Measurements from ENCODE around the gene RSPO4.
A peak's percentile ranks its signal among the peaks of the same experiment; 100 is the strongest.
"Not testable (repeated sequence)": the region's sequence is repeated elsewhere in the genome, so short reads cannot be mapped to it uniquely, and the experiment has no call there.

The RSPO4 gene

DNA sequence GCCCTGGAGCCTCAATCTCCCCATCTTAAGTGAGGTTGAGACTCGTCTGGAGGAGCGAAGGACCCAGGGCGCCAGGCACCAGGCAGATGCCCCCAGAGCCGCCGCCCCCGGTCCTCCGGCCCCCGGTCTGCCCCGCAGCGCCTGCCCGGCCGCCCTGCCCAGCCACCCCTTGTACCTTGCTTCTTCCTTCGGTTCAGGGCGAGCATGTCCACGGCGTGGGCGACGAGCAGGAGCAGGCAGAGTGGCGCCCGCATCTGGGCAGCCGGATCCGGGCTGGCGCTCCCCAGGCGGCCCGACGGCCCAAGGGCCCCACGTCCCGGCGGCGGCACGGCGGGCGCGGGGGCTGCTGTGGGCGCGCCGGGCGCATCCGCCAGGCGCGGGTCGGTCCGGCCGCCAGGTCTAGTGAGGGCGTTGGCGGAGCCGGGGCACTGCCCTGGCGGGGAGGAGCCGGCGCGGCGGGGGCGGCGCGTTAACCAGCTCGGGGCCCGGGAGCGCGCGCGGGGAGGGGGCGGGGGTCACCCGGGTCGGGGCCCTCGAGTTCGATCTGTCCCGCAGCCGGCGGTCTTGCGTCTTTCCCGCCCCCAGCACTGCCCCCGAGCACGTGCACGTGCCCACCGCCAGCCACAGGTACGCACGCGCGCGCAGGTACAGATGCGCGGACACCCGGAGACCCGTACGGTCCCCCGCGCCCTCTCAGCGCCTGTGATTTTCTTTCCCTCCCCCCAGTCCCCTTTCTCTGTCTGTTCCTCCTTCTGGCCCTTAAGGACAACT lies at the start of gene RSPO4:
Gene RSPO4 (minus strand): TSS at position 401 of the 771 bp plus-strand sequence. CDS start 147 bp downstream, at position 254.
- Histone ChIP-seq H3K4me3 (peak within 1 kb of the TSS; percentile 7 to 45 (median 16)), H3K27ac (peak within 1 kb of the TSS in 3 of 21 experiments; percentile 10 to 77 (median 65))

- Histone ChIP-seq H3K27ac (no peak overlapping the region), H3K4me3 (no peak overlapping the region)
Observed at GRCh38 chr20:1050440-1050839, 48.3 kb upstream of the RSPO4 start.

GRCh38 chr20:1045860-1046418 lies 43.8 kb upstream of the RSPO4 start:
- H3K4me3 ChIP-seq = no peak overlapping the region
- no peak overlapping the region for H3K27ac ChIP-seq

DNA sequence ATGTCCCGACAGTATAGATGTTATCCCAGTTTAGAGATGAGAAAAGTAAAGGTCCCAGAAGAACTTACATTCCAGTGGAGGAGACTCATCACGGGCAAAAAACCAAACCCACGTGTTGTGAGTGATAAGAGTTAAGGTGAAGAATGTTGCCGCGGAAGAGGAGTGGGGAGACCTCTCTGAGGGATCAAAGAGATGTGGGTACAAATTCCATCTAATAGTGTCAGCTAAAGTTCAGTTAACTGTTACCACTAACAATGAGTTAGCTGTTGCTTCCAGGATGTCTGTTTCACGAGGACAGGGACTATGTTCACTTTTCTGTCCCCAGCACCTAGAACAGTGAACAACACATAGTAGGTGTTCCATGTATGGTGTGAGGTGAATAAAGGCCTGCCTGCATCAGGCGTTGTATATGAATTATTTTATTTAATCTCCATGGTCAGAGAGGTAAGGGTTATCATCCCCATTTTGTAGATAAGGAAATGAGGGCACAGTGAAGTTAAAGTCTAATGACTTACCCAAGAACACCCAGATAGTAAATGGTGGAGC lies 39.8 kb upstream of the RSPO4 start:
- Histone ChIP-seq H3K27ac (no peak overlapping the region), H3K4me3 (no peak overlapping the region)

DNA sequence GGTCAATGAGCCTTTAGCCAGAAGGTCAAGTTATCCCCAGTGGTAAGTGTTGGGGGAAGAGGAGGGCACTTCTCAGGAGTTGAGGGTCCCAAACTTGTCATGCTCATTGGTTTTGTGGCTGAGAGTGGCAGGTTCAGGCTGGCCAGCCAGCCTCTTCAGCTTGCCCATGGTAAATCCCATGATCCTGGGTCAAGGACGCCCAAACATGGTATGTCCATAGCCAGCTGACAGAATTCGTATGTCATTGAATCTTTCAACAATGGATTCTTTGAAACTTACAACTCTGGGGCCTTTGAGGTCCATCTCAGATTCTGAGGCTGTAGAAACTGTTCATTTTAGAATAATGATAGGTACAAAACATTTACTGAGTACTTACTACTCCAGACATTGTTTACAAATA lies 36.1 kb upstream of the RSPO4 start:
- Histone ChIP-seq H3K27ac (no peak overlapping the region), H3K4me3 (no peak overlapping the region)

- H3K27ac ChIP-seq = no peak overlapping the region
- no peak overlapping the region for H3K4me3 ChIP-seq
Observed at GRCh38 chr20:1037039-1037438, 34.9 kb upstream of the RSPO4 start.

- Histone ChIP-seq H3K4me3 (no peak overlapping the region), H3K27ac (no peak overlapping the region)
Observed at GRCh38 chr20:1035466-1035865, 33.4 kb upstream of the RSPO4 start.

GRCh38 chr20:1034415-1034789 lies 32.3 kb upstream of the RSPO4 start:
- no peak overlapping the region for H3K27ac ChIP-seq
- H3K4me3 ChIP-seq = no peak overlapping the region

DNA sequence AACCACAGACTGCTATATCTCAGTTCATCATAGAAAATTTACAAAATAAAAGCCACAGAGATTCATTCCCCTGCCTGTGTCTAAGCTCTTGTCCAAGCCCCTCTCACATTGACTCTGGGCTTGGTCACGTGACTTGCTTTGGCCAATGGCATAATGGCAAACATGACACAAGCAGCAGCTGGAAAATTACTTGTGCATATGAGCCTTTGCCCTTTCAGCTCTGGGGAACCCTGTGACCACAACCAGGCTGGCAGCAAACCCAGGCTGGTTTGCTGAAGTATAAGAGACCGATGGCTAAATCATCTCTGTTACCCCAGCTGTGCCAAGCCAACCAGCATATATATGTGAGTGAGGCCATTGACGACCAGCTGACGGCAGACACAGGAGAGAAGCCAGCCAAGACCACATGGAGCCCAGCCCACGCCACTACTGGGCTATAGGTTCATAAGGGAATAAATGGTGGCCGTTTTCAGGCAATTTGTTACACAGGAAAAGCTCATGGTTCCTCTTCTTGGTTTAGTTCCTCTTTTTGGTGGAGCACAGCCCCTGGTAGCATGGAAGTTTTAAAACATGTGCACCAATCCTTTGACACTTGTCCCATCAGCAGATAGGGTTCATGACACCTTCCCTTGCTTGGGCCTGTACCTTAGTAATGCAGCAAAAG lies 31.8 kb upstream of the RSPO4 start:
- Histone ChIP-seq H3K27ac (no peak overlapping the region), H3K4me3 (no peak overlapping the region)

DNA sequence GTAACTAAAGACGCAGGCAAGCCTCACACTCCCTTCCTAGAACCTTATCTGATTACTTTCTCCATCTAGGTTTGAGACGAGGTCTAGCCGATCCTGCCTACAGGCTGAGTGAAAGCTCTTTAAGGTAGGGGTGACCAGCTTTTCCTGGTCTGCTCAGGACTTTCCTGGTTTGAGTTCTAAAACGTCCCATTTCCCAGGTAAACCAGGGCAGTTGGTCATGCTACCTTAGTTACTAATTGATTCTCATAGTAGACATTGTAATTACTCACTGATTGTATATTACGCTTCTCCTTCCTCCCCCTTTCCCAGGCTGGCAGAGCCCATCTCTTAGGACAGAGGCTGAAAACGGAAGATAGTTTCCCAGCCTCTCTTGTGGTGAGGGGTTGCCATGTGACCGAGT lies 27.9 kb upstream of the RSPO4 start:
- H3K27ac ChIP-seq = no peak overlapping the region
- H3K4me3 ChIP-seq = no peak overlapping the region

GRCh38 chr20:1026214-1026613 lies 24.1 kb upstream of the RSPO4 start:
- not testable (repeated sequence) for H3K27ac ChIP-seq, H3K4me3 ChIP-seq

DNA sequence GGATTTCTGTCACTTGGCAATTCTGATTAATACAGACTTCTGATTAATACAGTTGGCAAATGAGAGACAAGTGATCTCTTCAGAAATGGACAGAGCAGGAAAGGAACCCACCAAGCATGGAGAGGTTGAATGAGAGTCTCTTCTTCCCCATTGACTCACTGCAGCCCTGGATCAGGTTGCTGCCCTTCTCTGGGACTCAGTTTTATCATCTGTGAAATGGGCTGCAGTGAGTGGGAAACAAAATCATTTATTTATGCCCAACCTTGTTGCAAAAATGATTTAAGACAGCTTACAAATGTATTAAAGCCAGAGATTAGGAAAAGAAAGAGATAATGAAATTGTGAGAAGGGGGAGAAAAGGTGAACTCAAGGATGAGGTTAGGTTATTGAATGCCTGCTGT lies 20.8 kb upstream of the RSPO4 start:
- no peak overlapping the region for H3K27ac ChIP-seq
- no peak overlapping the region for H3K4me3 ChIP-seq

DNA sequence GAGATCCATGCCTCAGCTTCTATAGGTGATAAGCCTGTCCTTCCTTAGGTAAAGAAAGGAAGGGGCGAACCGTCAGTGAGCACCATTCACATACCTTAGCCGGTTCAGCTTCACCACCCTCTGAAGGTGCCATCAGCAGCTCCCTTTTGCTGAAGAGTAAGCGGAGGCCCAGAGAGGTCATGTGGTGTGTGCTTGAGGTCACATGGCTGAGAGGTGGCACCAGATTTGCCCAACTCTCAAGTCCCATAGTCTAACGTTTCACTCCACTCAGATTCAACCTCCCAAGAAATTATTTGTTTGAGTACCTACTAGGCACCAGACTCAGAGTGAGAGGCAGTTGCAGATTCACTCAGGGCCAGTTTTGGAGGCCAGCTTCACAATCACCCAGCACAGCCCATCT lies 18.5 kb upstream of the RSPO4 start:
- no peak overlapping the region for H3K27ac ChIP-seq
- H3K4me3 ChIP-seq = no peak overlapping the region

GRCh38 chr20:1019344-1019743 lies 17.2 kb upstream of the RSPO4 start:
- Histone ChIP-seq H3K27ac (no peak overlapping the region), H3K4me3 (no peak overlapping the region)

- Histone ChIP-seq H3K4me3 (no peak overlapping the region), H3K27ac (no peak overlapping the region)
Observed at GRCh38 chr20:1017677-1018076, 15.6 kb upstream of the RSPO4 start.

- H3K27ac ChIP-seq = no peak overlapping the region
Observed at GRCh38 chr20:1015181-1015580, 13.1 kb upstream of the RSPO4 start.

GRCh38 chr20:1014471-1014870 lies 12.4 kb upstream of the RSPO4 start:
- no peak overlapping the region for H3K4me3 ChIP-seq

More at GRCh38 chr20:1015181-1015580, 13.1 kb upstream of the RSPO4 start:
- H3K4me3 ChIP-seq = no peak overlapping the region

GRCh38 chr20:1013566-1014340 lies 11.6 kb upstream of the RSPO4 start:
- Histone ChIP-seq H3K4me3 (no peak overlapping the region), H3K27ac (no peak overlapping the region)

More at GRCh38 chr20:1014471-1014870, 12.4 kb upstream of the RSPO4 start:
- no peak overlapping the region for H3K27ac ChIP-seq

- no peak overlapping the region for H3K27ac ChIP-seq
- no peak overlapping the region for H3K4me3 ChIP-seq
Observed at GRCh38 chr20:1012359-1013168, 10.5 kb upstream of the RSPO4 start.
